HepG2 (cell line): ENCODE measurements around the gene MRPL38. TPM values are rescaled to one million over a fixed set of nuclear protein-coding genes. Genes with fewer than 3 reads are reported as not detected.

Experiments
- FOSL1 ChIP-seq: sonication (generic); formaldehyde crosslinking; IDR thresholded peaks from 2 replicates; pipeline ENCODE4 v1.9.0; 2021; ENCODE audit warnings: missing genetic modification reagents, borderline replicate concordance
- IRF1 ChIP-seq: sonication (generic); formaldehyde crosslinking; IDR thresholded peaks from 2 replicates; pipeline ENCODE4 v1.4.0; 2020; ENCODE audit warnings: low read depth, mild to moderate bottlenecking, missing genetic modification reagents
- NFE2L2 ChIP-seq: fragments of 150-350 bp; IDR thresholded peaks from 2 replicates; pipeline ENCODE4 v1.6.1; 2014; ENCODE audit warnings: low read length
- THAP7 ChIP-seq: sonication (generic); formaldehyde crosslinking; IDR thresholded peaks from 2 replicates; pipeline ENCODE4 v1.8.1; 2023; ENCODE audit warnings: mild to moderate bottlenecking, missing genetic modification reagents
- THAP9 ChIP-seq: sonication (generic); formaldehyde crosslinking; IDR thresholded peaks from 2 replicates; pipeline ENCODE4; 2020; ENCODE audit warnings: missing genetic modification reagents, mild to moderate bottlenecking, borderline replicate concordance
- YEATS2 ChIP-seq: sonication (generic); formaldehyde crosslinking; IDR thresholded peaks from 2 replicates; pipeline ENCODE4 v1.4.0; 2020; ENCODE audit warnings: missing genetic modification reagents, borderline replicate concordance
- ZHX2 ChIP-seq, 2 experiments: sonication (generic) in 1 of 2; formaldehyde crosslinking in 1 of 2; IDR thresholded peaks; 2 replicates each; pipeline versions ENCODE4 v1.6.1 to v1.9.0; 2014 to 2022; ENCODE audit warnings: antibody characterized with exemption in 1 of 2, borderline replicate concordance in 1 of 2, inconsistent platforms in 1 of 2, low read depth in 1 of 2, missing genetic modification reagents in 1 of 2
- ZNF18 ChIP-seq: sonication (generic); formaldehyde crosslinking; IDR thresholded peaks from 2 replicates; pipeline ENCODE4 v1.8.0; 2022; ENCODE audit warnings: mild to moderate bottlenecking, missing genetic modification reagents; ENCODE audit not compliant: insufficient replicate concordance
- ZNF576 ChIP-seq: sonication (generic); formaldehyde crosslinking; IDR thresholded peaks from 2 replicates; pipeline ENCODE4 v1.4.0; 2020; ENCODE audit warnings: mild to moderate bottlenecking, missing genetic modification reagents
- ZNF790 ChIP-seq: sonication (generic); formaldehyde crosslinking; IDR thresholded peaks from 2 replicates; pipeline ENCODE4 v1.8.0; 2022; ENCODE audit warnings: missing genetic modification reagents, mild to moderate bottlenecking, borderline replicate concordance
- ZNF816 ChIP-seq: sonication (generic); formaldehyde crosslinking; IDR thresholded peaks from 2 replicates; pipeline ENCODE4 v1.8.0; 2022; ENCODE audit warnings: missing genetic modification reagents, mild to moderate bottlenecking, borderline replicate concordance
- ZSCAN22 ChIP-seq: sonication (generic); formaldehyde crosslinking; IDR thresholded peaks from 2 replicates; pipeline ENCODE4 v1.4.0; 2020; ENCODE audit warnings: mild to moderate bottlenecking, missing genetic modification reagents
- ZSCAN29 ChIP-seq: sonication (generic); formaldehyde crosslinking; conservative IDR thresholded peaks from 2 replicates; pipeline ENCODE4 v1.4.0; 2020; ENCODE audit warnings: mild to moderate bottlenecking, missing genetic modification reagents
- polyA plus RNA-seq, 8 experiments: library from polyadenylated mRNA; depleted of rRNA in 3 of 8; stranded (reverse) in 7 of 8; unstranded in 1 of 8; fragments of >200 nt; fragmentation: Illumina TruSeq in 4 of 8; extraction: Trizol in 4 of 8; gene quantifications; 2 replicates each; pipeline versions ENCODE4 v1.2.1 to v1.2.3, GENCODE V29; 2011 to 2016; ENCODE audit warnings: low read depth in 4 of 8, missing spikeins in 1 of 8, mixed read lengths in 1 of 8; ENCODE audit not compliant: insufficient read depth in 1 of 8
- total RNA-seq, 5 experiments: library from RNA; depleted of rRNA; stranded (reverse); fragments of >200 nt; fragmentation: Illumina TruSeq; extraction: Trizol; gene quantifications; 2 replicates each; pipeline ENCODE4 v1.2.3, GENCODE V29; 2016; ENCODE audit warnings: low read depth in 1 of 5

Gene MRPL38
- total and polyA plus RNA-seq, 2 of the 13 experiments (the other 11 are each of a cell fraction or from before 2014, with no cell fraction given) = 83.7 to 125 TPM

GRCh38 chr17:75876938-75877751 lies 27.5 kb downstream of the MRPL38 start (continued):
- TF ChIP-seq ZHX2 (IDR thresholded peaks at IDR 0.05; ENCODE audit: low read depth) (peak; percentile 4; the same call in 1 of the 2 replicates), ZHX2 (CRISPR knock-in tag; IDR thresholded peaks at IDR 0.05; ENCODE audit: borderline replicate concordance) (no peak), ZNF576 (CRISPR knock-in tag) (peak; percentile 90; the same call in 1 of the 2 replicates), THAP9 (CRISPR knock-in tag) (peak; percentile 62; the same call in 1 of the 2 replicates), THAP7 (0 out of 2 replicates have a peak, but pooled peaks have one; percentile 83), YEATS2 (no peak; the same call in 1 of the 2 replicates), FOSL1 (CRISPR knock-in tag) (no peak; the same call in 1 of the 2 replicates), ZNF18 (CRISPR knock-in tag) (peak; percentile 86), ZNF790 (CRISPR knock-in tag) (peak; percentile 15; the same call in 1 of the 2 replicates), ZSCAN22 (no peak; the same call in 1 of the 2 replicates), ZSCAN29 (CRISPR knock-in tag) (no peak; the same call in 1 of the 2 replicates), IRF1 (no peak), ZNF816 (peak; percentile 68; the same call in 1 of the 2 replicates), NFE2L2 (no peak)
